ENCODE measurements around the gene RPRML. TPM values are rescaled to one million over a fixed set of nuclear protein-coding genes. Genes with fewer than 3 reads are reported as not detected.

RPRML gene
- total RNA-seq, 2 donors from 2014 or later = not detected

DNA sequence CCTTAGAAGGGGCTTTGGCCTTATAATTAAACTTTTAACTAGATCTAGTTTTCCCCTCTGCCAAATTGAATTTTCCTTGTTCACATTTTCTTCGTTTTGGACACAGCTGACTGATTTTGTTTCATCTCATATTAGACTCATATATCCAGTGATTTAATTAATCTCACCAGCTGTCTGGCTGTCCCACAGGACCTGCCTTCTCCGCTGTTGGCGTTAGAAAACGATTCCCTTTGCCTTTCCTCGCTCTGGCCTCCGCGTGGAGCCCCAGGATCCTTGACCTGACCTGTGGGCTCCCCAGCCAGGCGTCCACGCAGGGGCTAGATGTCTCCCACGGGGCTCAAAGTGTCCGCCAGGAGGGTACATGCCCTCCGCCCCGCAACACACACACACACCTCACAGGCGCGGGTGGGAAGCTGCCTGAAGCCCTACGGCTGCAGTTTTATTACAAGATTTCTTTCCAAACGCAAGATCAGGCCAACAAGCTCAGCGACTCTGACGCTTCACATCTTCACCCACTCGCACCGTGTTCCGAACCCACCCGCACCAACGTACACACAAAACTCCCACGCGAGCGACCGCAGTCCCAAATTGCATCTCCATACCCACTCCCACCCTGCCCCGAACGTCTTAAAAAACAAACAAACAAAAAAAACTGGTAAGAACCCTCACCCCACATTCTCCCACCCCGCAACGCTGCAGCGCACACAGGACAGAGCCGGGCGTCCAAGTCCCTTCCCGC, 1.1 kb downstream of the RPRML start:
- H3K27me3 ChIP-seq = peaks cover 0 to 9% of the 10 kb centered on the region in 2 donors

DNA sequence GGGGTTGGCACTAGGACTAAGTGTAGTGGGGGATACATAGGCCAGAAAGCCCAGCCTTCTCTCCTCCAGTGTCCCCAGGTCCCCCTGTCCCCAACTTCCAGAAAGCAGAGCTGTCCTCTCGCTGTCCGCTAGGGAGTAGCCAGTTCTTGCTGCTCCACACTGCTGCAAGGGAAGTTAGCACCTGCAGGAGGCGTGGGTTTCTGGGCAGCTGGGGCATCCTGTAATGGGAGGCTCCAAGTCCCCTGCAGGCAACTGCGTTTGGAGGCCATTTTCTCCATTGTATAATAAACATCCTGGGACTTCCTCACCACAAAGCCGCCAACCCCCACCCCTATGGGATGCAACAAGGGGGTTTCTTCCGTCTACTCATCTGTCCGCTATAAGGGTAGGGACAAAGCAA, 1.7 kb downstream of the RPRML start:
- DNase-seq (ENCODE audit: low spot score) = no peak
- H3K27me3 ChIP-seq = peaks cover 0 to 9% of the 10 kb centered on the region in 2 donors
- H3K9me3 ChIP-seq = no peaks in the 10 kb centered on the region
- peaks cover 0 to 22% of the 10 kb centered on the region in 2 donors for H3K4me1 ChIP-seq
- no peaks in the 10 kb centered on the region for H3K36me3 ChIP-seq
- no peak overlapping the region for H3K27ac ChIP-seq
- TF ChIP-seq, protein P1, sequence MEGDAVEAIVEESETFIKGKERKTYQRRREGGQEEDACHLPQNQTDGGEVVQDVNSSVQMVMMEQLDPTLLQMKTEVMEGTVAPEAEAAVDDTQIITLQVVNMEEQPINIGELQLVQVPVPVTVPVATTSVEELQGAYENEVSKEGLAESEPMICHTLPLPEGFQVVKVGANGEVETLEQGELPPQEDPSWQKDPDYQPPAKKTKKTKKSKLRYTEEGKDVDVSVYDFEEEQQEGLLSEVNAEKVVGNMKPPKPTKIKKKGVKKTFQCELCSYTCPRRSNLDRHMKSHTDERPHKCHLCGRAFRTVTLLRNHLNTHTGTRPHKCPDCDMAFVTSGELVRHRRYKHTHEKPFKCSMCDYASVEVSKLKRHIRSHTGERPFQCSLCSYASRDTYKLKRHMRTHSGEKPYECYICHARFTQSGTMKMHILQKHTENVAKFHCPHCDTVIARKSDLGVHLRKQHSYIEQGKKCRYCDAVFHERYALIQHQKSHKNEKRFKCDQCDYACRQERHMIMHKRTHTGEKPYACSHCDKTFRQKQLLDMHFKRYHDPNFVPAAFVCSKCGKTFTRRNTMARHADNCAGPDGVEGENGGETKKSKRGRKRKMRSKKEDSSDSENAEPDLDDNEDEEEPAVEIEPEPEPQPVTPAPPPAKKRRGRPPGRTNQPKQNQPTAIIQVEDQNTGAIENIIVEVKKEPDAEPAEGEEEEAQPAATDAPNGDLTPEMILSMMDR (IDR thresholded peaks at IDR 0.05) = peak in 1 of 2 donors; percentile 21
- no peak overlapping the region for H3K4me3 ChIP-seq

More for the DNA sequence above, 1.1 kb downstream of the RPRML start:
- Histone ChIP-seq H3K27ac (no peak overlapping the region), H3K9me3 (no peaks in the 10 kb centered on the region), H3K36me3 (no peaks in the 10 kb centered on the region), H3K4me1 (peaks cover 0 to 22% of the 10 kb centered on the region in 2 donors), H3K4me3 (peak overlapping the region; percentile 46 to 66)
- DNase-seq (ENCODE audit: low spot score) = no peak
- TF ChIP-seq, protein P1 (IDR thresholded peaks at IDR 0.05) = no peak

DNA sequence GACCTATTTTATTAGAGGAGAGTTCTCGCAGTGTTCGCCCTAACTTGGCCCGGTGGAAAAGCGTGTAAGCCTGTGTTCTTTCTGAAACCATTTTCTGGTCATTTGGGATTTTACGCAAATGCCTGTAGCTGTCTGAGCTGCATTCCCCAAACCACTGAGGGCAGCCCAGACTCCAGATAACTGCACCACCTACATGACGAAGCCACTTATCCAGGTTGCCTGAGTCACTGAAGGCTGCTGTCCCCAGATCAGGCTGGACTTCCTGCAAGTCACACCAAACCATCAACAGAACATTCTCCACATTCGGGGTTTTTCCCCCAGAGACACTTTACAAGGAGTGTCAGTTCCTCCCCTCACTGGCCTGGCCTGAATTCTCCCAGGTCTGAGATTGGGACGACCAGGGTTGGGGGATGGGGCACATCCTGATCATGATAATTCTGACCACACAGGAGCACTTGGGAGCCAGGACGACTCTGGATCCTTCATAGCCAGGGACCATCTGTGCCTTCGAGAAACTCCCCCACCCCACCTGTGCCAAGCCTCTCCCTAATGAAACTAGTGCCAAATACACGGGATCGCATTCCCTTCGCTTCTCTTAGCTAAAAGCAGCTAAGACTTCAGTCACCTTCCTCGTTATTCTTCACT, 2.3 kb downstream of the RPRML start:
- H3K27me3 ChIP-seq = peaks cover 0 to 9% of the 10 kb centered on the region in 2 donors
- DNase-seq (ENCODE audit: low spot score) = no peak

DNA sequence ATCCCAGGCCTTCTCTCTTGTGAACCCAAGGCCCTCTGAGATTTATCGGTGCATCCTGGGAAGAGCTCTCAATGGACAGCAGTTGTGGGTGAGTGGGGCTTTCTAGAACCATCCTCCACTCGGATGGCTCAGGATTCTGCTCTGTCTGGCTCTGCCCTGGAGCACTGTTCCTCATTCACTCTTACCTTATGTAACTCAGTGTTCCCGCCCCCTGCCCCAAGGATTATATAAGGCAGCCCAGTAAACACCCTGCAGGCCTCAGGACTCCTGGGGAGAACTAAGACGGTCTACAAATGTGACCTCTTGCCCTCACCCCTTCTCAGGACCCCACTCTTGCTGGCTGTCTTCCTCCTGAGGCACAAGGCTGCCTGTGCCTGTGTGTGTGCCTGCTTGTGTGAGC, 3.8 kb downstream of the RPRML start:
- TF ChIP-seq, protein P1 (IDR thresholded peaks at IDR 0.05) = no peak
- Histone ChIP-seq H3K4me3 (no peak overlapping the region), H3K9me3 (no peaks in the 10 kb centered on the region), H3K27ac (no peak overlapping the region), H3K36me3 (no peaks in the 10 kb centered on the region), H3K27me3 (peaks cover 0 to 9% of the 10 kb centered on the region in 2 donors), H3K4me1 (peaks cover 0 to 22% of the 10 kb centered on the region in 2 donors)
- no peak for DNase-seq (ENCODE audit: low spot score)

More for the DNA sequence above, 2.3 kb downstream of the RPRML start:
- no peaks in the 10 kb centered on the region for H3K36me3 ChIP-seq
- TF ChIP-seq, protein P1 (IDR thresholded peaks at IDR 0.05) = no peak
- no peaks in the 10 kb centered on the region for H3K9me3 ChIP-seq
- no peak overlapping the region for H3K4me3 ChIP-seq
- H3K27ac ChIP-seq = no peak overlapping the region
- H3K4me1 ChIP-seq = peaks cover 0 to 22% of the 10 kb centered on the region in 2 donors

DNA sequence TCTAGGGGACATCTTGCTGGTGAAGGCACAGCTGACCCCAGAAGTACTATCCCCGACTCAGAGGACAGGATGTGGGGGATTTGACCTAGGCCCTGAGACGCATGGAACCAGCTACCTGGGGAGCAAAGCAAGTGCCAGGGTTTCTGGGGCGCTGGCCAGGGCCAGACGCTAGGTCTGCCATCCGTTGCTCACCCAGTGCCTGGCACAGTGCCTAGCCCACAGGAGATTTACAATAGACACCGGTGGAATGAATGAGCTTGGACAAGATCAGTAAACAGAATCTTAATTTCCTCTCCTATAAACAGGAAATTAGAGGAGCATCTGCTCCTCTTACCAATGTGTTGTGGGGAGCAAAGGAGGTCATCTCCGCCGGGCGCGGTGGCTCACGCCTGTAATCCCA, 5.0 kb downstream of the RPRML start:
- H3K4me1 ChIP-seq = peaks cover 0 to 15% of the 10 kb centered on the region in 2 donors
- no peak for DNase-seq (ENCODE audit: low spot score)

More for the DNA sequence above, 5.0 kb downstream of the RPRML start:
- Histone ChIP-seq H3K4me3 (no peak overlapping the region), H3K27me3 (peaks cover 0 to 9% of the 10 kb centered on the region in 2 donors), H3K9me3 (no peaks in the 10 kb centered on the region), H3K36me3 (no peaks in the 10 kb centered on the region), H3K27ac (no peak overlapping the region)
- TF ChIP-seq, protein P1 (IDR thresholded peaks at IDR 0.05) = no peak

Data from right atrium auricular region (tissue), 2 donors.